IPS-15b (cell line): Measurements from ENCODE around the gene LRP8.

ENCODE experiments used
- H3K27me3 ChIP-seq: one replicate; pipeline ENCODE4 v1.6.1; 2013; ENCODE audit warnings: low read length; ENCODE audit not compliant: control insufficient read depth, insufficient read depth
- H3K36me3 ChIP-seq: one replicate; pipeline ENCODE4 v1.6.1; 2013; ENCODE audit warnings: low read length; ENCODE audit not compliant: control insufficient read depth, insufficient read depth
- H3K4me1 ChIP-seq: one replicate; pipeline ENCODE4 v1.6.1; 2013; ENCODE audit warnings: mild to moderate bottlenecking, low read length; ENCODE audit not compliant: control insufficient read depth, insufficient read depth
- H3K4me3 ChIP-seq: one replicate; pipeline ENCODE4 v1.5.1; 2013; ENCODE audit warnings: low read depth, low read length
- H3K9ac ChIP-seq: one replicate; pipeline ENCODE4 v1.6.1; 2013; ENCODE audit warnings: low read depth, mild to moderate bottlenecking, low read length
- H3K9me3 ChIP-seq: one replicate; pipeline ENCODE4 v1.6.1; 2013; ENCODE audit warnings: mild to moderate bottlenecking, low read length; ENCODE audit not compliant: control insufficient read depth, insufficient read depth

The LRP8 gene

GRCh38 chr1:53272349-53272748 is 55.5 kb downstream of the LRP8 start:
- H3K9me3 ChIP-seq: no peaks in the 10 kb centered on the region
- no peak overlapping the region for H3K4me3 ChIP-seq
- no peaks in the 10 kb centered on the region for H3K27me3 ChIP-seq
- H3K36me3 ChIP-seq: peaks cover 50% of the 10 kb centered on the region
- H3K9ac ChIP-seq: no peak overlapping the region
- H3K4me1 ChIP-seq: no peaks in the 10 kb centered on the region

- no peak overlapping the region for H3K9ac ChIP-seq
- no peaks in the 10 kb centered on the region for H3K4me1 ChIP-seq
- peaks cover 50% of the 10 kb centered on the region for H3K36me3 ChIP-seq
- H3K4me3 ChIP-seq: no peak overlapping the region
- no peaks in the 10 kb centered on the region for H3K9me3 ChIP-seq
- no peaks in the 10 kb centered on the region for H3K27me3 ChIP-seq
Observed at GRCh38 chr1:53271446-53272090, 56.3 kb downstream of the LRP8 start.

GRCh38 chr1:53270873-53271272 is 57.0 kb downstream of the LRP8 start:
- peaks cover 52% of the 10 kb centered on the region for H3K36me3 ChIP-seq
- no peak overlapping the region for H3K4me3 ChIP-seq
- H3K9me3 ChIP-seq: no peaks in the 10 kb centered on the region
- H3K4me1 ChIP-seq: no peaks in the 10 kb centered on the region
- H3K9ac ChIP-seq: no peak overlapping the region
- no peaks in the 10 kb centered on the region for H3K27me3 ChIP-seq

- Histone ChIP-seq H3K27me3 (no peaks in the 10 kb centered on the region), H3K4me3 (no peak overlapping the region), H3K9ac (no peak overlapping the region), H3K36me3 (peaks cover 52% of the 10 kb centered on the region), H3K4me1 (no peaks in the 10 kb centered on the region), H3K9me3 (no peaks in the 10 kb centered on the region)
Observed at GRCh38 chr1:53270107-53270506, 57.8 kb downstream of the LRP8 start.

GRCh38 chr1:53267761-53268160 is 60.1 kb downstream of the LRP8 start:
- Histone ChIP-seq H3K36me3 (peaks cover 53% of the 10 kb centered on the region), H3K4me1 (no peaks in the 10 kb centered on the region), H3K4me3 (no peak overlapping the region)

GRCh38 chr1:53266038-53266437 is 61.8 kb downstream of the LRP8 start:
- H3K36me3 ChIP-seq: peaks cover 60% of the 10 kb centered on the region
- no peaks in the 10 kb centered on the region for H3K27me3 ChIP-seq
- no peak overlapping the region for H3K4me3 ChIP-seq
- no peaks in the 10 kb centered on the region for H3K9me3 ChIP-seq
- no peak overlapping the region for H3K9ac ChIP-seq
- no peaks in the 10 kb centered on the region for H3K4me1 ChIP-seq

More at GRCh38 chr1:53267761-53268160, 60.1 kb downstream of the LRP8 start:
- Histone ChIP-seq H3K9me3 (no peaks in the 10 kb centered on the region), H3K27me3 (no peaks in the 10 kb centered on the region), H3K9ac (no peak overlapping the region)

- H3K9ac ChIP-seq: no peak overlapping the region
- H3K27me3 ChIP-seq: no peaks in the 10 kb centered on the region
- H3K36me3 ChIP-seq: peaks cover 59% of the 10 kb centered on the region
- H3K4me3 ChIP-seq: no peak overlapping the region
- no peaks in the 10 kb centered on the region for H3K4me1 ChIP-seq
- H3K9me3 ChIP-seq: no peaks in the 10 kb centered on the region
Observed at GRCh38 chr1:53265581-53265980, 62.3 kb downstream of the LRP8 start.

GRCh38 chr1:53264048-53264447 is 63.8 kb downstream of the LRP8 start:
- Histone ChIP-seq H3K27me3 (no peaks in the 10 kb centered on the region), H3K9ac (no peak overlapping the region), H3K4me3 (no peak overlapping the region), H3K9me3 (no peaks in the 10 kb centered on the region), H3K36me3 (peaks cover 60% of the 10 kb centered on the region), H3K4me1 (no peaks in the 10 kb centered on the region)

- Histone ChIP-seq H3K4me3 (no peak overlapping the region), H3K27me3 (no peaks in the 10 kb centered on the region), H3K9ac (no peak overlapping the region), H3K36me3 (peaks cover 67% of the 10 kb centered on the region), H3K9me3 (no peaks in the 10 kb centered on the region), H3K4me1 (no peaks in the 10 kb centered on the region)
Observed at GRCh38 chr1:53262000-53262399, 65.9 kb downstream of the LRP8 start.

- Histone ChIP-seq H3K9ac (no peak overlapping the region), H3K27me3 (no peaks in the 10 kb centered on the region), H3K36me3 (peaks cover 62% of the 10 kb centered on the region), H3K4me3 (no peak overlapping the region), H3K4me1 (no peaks in the 10 kb centered on the region), H3K9me3 (no peaks in the 10 kb centered on the region)
Observed at GRCh38 chr1:53260631-53261247, 67.1 kb downstream of the LRP8 start.

- H3K9me3 ChIP-seq: no peaks in the 10 kb centered on the region
- peaks cover 56% of the 10 kb centered on the region for H3K36me3 ChIP-seq
- no peak overlapping the region for H3K9ac ChIP-seq
- no peaks in the 10 kb centered on the region for H3K27me3 ChIP-seq
- H3K4me3 ChIP-seq: no peak overlapping the region
- H3K4me1 ChIP-seq: no peaks in the 10 kb centered on the region
Observed at GRCh38 chr1:53259932-53260331, 67.9 kb downstream of the LRP8 start.

- Histone ChIP-seq H3K36me3 (peaks cover 43% of the 10 kb centered on the region), H3K9ac (no peak overlapping the region), H3K4me1 (no peaks in the 10 kb centered on the region), H3K27me3 (no peaks in the 10 kb centered on the region), H3K4me3 (no peak overlapping the region), H3K9me3 (no peaks in the 10 kb centered on the region)
Observed at GRCh38 chr1:53258216-53258615, 69.7 kb downstream of the LRP8 start.
